GM19468 (cell line): ENCODE results near the gene CCDC197.

Experiments used
- ATAC-seq: cut with Tn5 transposase; IDR thresholded peaks from one replicate; pipeline ENCODE4 v1.9.1; 2021; ENCODE audit warnings: mild to moderate bottlenecking, moderate library complexity, moderate number of reproducible peaks; ENCODE audit not compliant: unreplicated experiment; ENCODE audit errors: extremely low read depth

The CCDC197 gene

DNA sequence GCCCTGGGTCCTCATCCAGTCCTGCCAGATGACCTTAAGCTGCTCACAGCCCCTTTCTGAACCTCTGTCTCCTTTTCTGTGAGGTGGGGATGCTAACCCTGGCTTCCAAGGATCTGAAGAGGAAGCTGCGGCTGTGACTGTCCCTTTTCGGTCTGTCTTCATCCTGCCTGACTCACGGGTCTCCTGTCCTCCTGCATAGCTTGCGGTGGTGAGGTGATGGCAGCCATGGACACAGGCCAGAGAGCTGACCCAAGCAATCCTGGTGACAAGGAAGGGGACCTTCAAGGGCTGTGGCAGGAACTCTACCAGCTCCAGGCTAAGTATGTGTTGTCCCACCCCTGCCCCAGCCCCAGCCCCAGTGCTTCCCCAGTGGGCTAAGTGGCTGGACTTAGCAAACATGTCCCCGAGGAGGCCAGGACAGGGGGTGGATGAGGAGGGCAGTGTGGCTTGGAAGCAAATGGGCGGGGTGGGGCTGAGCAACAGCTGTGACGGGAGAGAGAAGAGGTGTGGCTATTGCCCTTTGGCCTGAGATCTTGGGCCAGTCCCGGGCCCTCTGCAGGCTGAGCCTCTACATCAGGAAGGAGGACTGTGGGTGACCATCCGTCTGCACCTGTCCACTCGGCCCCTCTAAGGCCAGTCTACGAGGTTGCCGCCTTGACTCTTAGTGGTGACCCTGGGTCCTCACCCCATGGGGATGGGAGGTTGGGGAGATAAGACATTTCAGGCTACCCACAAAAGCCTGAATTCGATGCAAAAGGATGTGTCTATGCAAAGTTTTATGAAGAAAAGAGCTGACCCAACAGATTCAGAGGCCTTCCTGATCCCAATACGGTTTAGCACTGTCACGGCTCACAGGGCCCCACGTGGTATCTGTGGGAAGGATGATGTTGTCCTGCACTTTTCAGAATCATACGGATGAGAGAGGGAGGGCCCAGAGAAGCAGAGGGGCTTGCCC is 1.1 kb downstream of the CCDC197 start:
- no peak for ATAC-seq

GRCh38 chr14:93998871-93999403 is 1.8 kb downstream of the CCDC197 start:
- no peak for ATAC-seq

DNA sequence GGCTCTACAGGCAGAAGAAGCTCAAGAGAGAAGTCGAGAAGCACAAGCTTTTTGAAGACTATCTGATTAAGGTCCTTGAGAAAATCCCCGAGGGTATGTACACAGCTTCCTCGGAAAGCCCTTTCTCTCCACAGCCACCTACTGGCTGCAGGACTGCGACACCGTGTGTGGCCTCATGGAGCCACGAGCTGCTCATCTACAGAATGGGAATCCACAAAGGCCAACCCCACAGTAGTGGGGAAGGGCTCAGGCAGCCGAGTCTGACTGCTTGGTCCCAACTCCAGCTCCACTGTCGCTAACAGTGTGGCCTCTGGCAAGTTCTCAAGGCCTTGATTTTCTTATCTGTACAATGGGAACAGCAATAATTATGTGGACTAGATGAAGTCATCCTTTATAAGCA is 2.5 kb downstream of the CCDC197 start:
- ATAC-seq: no peak

DNA sequence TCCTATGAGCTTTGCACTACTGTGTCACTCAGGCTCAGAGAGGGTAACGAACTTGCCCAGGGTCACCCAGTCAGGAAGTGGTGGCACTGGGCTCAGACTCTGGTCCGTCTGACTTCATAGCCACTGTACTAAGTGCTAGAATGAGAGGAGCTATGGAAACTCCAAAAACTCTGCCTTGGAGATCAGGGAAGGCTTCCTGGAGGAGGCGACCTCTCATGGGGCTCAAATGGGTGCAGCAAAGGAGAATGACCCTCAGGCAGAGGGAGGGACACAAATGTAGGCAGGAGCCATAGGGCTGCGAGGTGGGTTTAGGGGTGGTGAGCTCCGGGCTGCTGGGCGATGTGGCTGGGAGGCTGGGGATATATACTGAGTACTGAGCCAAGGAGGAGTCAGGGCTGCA is 3.2 kb downstream of the CCDC197 start:
- ATAC-seq: no peak

GRCh38 chr14:94001016-94001415 is 3.9 kb downstream of the CCDC197 start:
- no peak for ATAC-seq

DNA sequence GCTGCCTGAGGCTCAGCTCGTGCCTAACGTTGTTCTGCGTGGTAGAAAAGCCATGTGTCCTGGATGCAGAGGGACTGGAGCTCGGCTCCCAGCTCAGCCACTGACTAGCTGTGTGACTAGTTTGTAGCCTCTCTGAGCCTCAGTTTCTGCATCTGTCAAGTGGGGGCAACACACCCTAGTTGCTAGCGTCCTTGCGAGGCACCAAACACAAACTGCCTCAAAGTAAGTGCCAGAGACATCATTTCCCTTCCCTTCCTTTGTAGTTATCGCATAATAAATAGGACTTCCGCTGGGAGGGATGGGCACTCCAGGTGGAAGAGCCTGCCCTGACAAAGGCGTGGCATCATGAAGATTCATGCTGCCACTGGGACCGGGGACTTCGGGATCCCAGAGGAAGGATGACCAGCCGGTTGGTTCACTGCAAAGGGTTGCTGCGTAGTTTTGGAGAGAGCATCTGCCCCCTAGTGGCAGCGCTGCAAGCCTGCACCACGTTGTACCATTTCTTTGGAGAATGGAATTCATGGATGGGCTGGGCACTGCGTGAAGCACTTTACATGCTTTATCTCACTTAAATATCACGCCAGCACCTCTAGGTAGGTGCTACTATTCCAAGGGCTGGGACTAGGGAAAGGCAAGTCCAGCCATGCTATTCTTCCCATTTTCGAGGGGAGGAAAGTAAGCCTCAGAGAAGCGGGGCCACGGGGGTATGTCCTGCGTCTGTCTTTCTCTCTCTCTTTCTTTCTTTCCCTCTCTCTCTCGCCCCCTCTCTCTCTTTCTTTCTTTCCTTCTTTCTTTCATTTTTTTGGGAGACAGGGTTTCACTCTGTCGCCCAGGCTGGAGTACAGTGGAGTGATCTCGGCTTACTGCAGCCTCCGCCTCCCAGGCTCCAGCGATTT is 4.6 kb downstream of the CCDC197 start:
- ATAC-seq: no peak

DNA sequence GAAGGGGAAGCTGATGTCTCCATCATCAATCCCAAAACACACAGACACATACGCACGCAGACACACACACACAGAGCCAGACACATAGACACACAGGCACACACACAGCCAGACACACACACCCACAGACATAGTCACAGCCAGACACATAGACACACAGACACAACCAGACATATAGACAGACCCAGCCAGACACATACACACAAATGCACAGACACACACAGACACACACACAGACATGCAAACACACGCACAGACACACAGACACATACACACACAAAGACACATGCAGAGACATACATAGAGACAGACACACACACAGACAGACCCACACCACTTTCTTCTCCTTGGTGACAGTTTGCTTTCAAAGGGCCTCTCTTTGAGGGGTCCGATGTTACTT is 6.3 kb downstream of the CCDC197 start:
- ATAC-seq: no peak

- no peak for ATAC-seq
Observed at GRCh38 chr14:94004015-94004414, 6.9 kb downstream of the CCDC197 start.

- no peak for ATAC-seq
Observed at GRCh38 chr14:94005324-94006073, 8.4 kb downstream of the CCDC197 start.

GRCh38 chr14:94008234-94008633 is 11.1 kb downstream of the CCDC197 start:
- ATAC-seq: no peak

DNA sequence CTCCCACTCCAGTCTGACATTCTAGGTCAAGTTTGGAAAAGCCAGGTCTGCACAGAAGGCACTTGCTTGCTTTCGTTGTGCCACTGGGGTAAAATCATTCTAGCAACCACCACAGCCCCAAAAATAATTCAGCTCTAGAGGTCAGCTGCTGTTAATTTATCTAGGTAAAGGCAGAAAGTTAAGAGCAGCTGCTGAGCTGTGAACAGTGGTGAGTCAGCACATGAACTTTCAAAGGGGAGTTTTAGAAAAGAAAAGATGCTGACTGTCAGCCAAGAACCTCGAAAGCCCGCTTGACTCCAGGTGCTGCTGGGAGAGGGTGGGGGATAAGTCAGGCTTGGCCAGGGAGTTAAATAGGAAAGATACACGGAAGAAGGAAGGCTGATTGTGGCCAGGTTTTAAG is 12.7 kb downstream of the CCDC197 start:
- ATAC-seq: no peak

GRCh38 chr14:94010625-94011024 is 13.5 kb downstream of the CCDC197 start:
- ATAC-seq: no peak

DNA sequence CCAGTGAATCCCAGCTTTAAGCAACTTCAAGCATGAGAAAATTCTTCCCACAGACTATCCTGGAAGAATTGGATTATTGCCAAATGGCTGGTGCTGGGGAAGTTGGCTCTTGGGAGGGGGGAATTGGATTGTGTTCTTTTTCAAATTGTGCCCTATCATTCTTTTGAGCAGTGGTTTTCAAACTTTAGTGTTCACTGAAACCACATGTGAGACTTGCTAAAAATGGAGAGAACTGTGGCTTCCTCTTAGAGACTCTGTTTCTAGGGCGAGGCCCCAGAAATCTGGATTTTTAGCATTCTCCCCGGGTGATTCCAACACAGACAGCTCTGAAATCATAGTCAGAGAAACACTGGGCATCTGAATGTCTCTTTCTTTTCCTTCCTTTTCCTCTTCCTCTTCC is 14.7 kb downstream of the CCDC197 start:
- no peak for ATAC-seq

GRCh38 chr14:94014382-94014781 is 17.3 kb downstream of the CCDC197 start:
- no peak for ATAC-seq

DNA sequence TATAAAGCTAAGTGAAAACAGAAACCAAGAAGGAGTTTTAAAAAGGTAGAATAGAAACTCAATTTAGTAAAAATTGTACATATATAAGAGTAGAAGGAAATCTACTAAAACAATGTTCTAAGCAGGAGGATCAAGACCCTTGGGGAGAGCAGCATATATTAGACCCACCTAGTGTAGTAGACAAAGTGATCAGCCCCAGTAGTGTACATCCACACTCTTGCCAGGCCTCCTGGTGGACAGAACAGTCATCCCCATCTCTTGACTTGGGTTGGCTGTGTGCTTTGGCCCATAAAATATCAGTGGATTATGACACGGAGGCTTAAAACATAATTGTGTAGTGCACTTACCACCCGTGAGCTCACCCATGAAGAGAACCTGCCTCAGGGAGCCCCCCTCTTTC is 18.1 kb downstream of the CCDC197 start:
- ATAC-seq: no peak

- ATAC-seq: no peak
Observed at GRCh38 chr14:94016446-94016976, 19.4 kb downstream of the CCDC197 start.

GRCh38 chr14:94018308-94018707 is 21.2 kb downstream of the CCDC197 start:
- ATAC-seq: no peak

- ATAC-seq: no peak
Observed at GRCh38 chr14:94019329-94019728, 22.2 kb downstream of the CCDC197 start.

GRCh38 chr14:94020267-94020666 is 23.2 kb downstream of the CCDC197 start:
- no peak for ATAC-seq

DNA sequence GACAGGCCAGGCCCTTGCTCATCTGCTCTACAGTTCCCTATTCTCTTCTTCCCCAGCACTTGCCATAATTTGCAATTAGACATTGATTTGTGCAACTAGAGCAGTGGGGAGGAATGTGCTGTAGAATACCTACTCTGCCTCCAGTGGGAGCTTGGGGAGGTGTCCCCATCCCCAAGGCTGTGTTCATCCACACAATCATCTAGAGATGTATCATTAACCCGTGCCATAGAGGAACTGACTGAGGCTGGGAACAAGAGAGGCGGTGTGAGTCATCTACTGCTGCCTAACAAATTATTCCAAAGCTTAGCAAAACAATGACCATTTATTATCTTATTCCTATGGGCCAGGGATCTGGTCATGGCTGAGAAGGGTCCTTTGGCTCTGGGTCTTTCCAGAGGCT is 23.9 kb downstream of the CCDC197 start:
- ATAC-seq: no peak
